Stimulated activated CD4-positive, alpha-beta T cell treated with anti-CD3 and anti-CD28 coated beads, TNF-alpha, amount 100 ng/mL, for 24 hours (primary cell): ENCODE results near the gene CCDC47.
"Not testable (repeated sequence)": the region's sequence is repeated elsewhere in the genome, so short reads cannot be mapped to it uniquely, and the experiment has no call there.

Experiments
- DNase-seq, 3 experiments: peaks; one replicate each; pipeline ENCODE4 v3.0.0-alpha.2; 2020; ENCODE audit warnings: low read depth in 3 of 3

The CCDC47 gene

GRCh38 chr17:63722403-63722802 is 51.0 kb downstream of the CCDC47 start:
- no peak for DNase-seq

- DNase-seq: not testable (repeated sequence)
These were observed 53.2 kb downstream of the CCDC47 start for GRCh38 chr17:63720194-63720593.

- DNase-seq: no peak
These were observed 54.4 kb downstream of the CCDC47 start for GRCh38 chr17:63718988-63719387.

- DNase-seq: no peak
These were observed 57.0 kb downstream of the CCDC47 start for GRCh38 chr17:63716426-63716825.

GRCh38 chr17:63714550-63715277 is 58.7 kb downstream of the CCDC47 start:
- no peak for DNase-seq

- no peak for DNase-seq
These were observed 64.3 kb downstream of the CCDC47 start for GRCh38 chr17:63709110-63709509.

- DNase-seq: no peak
These were observed 66.2 kb downstream of the CCDC47 start for GRCh38 chr17:63707151-63707550.

- no peak for DNase-seq
These were observed 66.9 kb downstream of the CCDC47 start for GRCh38 chr17:63706336-63707082.

GRCh38 chr17:63705657-63706056 is 67.7 kb downstream of the CCDC47 start:
- DNase-seq: no peak

- no peak for DNase-seq
These were observed 68.6 kb downstream of the CCDC47 start for GRCh38 chr17:63704836-63705235.

GRCh38 chr17:63704259-63704576 is 69.2 kb downstream of the CCDC47 start:
- no peak for DNase-seq

GRCh38 chr17:63703556-63704258 is 69.7 kb downstream of the CCDC47 start:
- no peak for DNase-seq

- no peak for DNase-seq
These were observed 70.4 kb downstream of the CCDC47 start for GRCh38 chr17:63703029-63703428.

- no peak for DNase-seq
These were observed 70.7 kb downstream of the CCDC47 start for GRCh38 chr17:63702721-63703015.

- DNase-seq: peak in 1 of 3 experiments; percentile 80
These were observed 71.3 kb downstream of the CCDC47 start for GRCh38 chr17:63701868-63702720.

GRCh38 chr17:63701456-63701820 is 72.0 kb downstream of the CCDC47 start:
- DNase-seq: no peak

- DNase-seq: peak in 1 of 3 experiments; percentile 39
These were observed 72.6 kb downstream of the CCDC47 start for GRCh38 chr17:63700528-63701455.

- DNase-seq: peak in 2 of 3 experiments; percentile 66 to 81
These were observed 73.5 kb downstream of the CCDC47 start, which contains the start of gene LIMD2 for GRCh38 chr17:63699638-63700527. Gene LIMD2 (minus strand): TSS chr17:63700125. CDS start chr17:63699298, 827 bp downstream.

GRCh38 chr17:63698886-63699637 is 74.3 kb downstream of the CCDC47 start:
- peak in 2 of 3 experiments; percentile 65 to 77 for DNase-seq
